ENCODE results near the gene TTF1. TPM values are rescaled to one million over a fixed set of nuclear protein-coding genes. Genes with fewer than 3 reads are reported as not detected.

TTF1 gene
- total RNA-seq, result 35.4 and 36.2 TPM in 2 replicates

- peak within 1 kb of the TSS; percentile 93 for H3K27ac Mint-ChIP-seq
- intact Hi-C loops (cut with micrococcal nuclease), result loop anchor here (1.0 to 5.0 kb wide), 2 partner anchors 51 to 266 kb away; partner anchors contain the start of gene GTF3C4
- H3K36me3 Mint-ChIP-seq (ENCODE audit: low read depth), result peaks cover 33% of the 10 kb centered on the region
- no peaks in the 10 kb centered on the region for H3K9me3 Mint-ChIP-seq
- peak within 1 kb of the TSS; percentile 80 for H3K4me3 Mint-ChIP-seq (ENCODE audit: low read depth)
- H3K27me3 Mint-ChIP-seq (ENCODE audit: low read depth), result peaks cover 20% of the 10 kb centered on the region
- peak; percentile 91 for DNase-seq (ENCODE audit: low spot score)
- peaks cover 38% of the 10 kb centered on the region for H3K4me1 Mint-ChIP-seq (ENCODE audit: low read depth)
Measured at GRCh38 chr9:132406554-132407122, at the start of gene TTF1. Gene TTF1 (minus strand): TSS chr9:132406840. CDS start chr9:132402821, 4,019 bp downstream.

GRCh38 chr9:132456241-132456640, 49.6 kb upstream of the TTF1 start:
- Mint-ChIP-seq H3K4me1 (ENCODE audit: low read depth) (peaks cover 2% of the 10 kb centered on the region), H3K36me3 (ENCODE audit: low read depth) (no peaks in the 10 kb centered on the region)
- intact Hi-C loops (cut with micrococcal nuclease), result no loop called here

GRCh38 chr9:132451276-132451675, 44.6 kb upstream of the TTF1 start:
- intact Hi-C loops (cut with micrococcal nuclease), result no loop called here
- no peak for DNase-seq (ENCODE audit: low spot score)
- peaks cover 4% of the 10 kb centered on the region for H3K27me3 Mint-ChIP-seq (ENCODE audit: low read depth)
- H3K4me3 Mint-ChIP-seq (ENCODE audit: low read depth), result no peak overlapping the region
- no peak overlapping the region for H3K27ac Mint-ChIP-seq
- H3K9me3 Mint-ChIP-seq, result no peaks in the 10 kb centered on the region
- H3K36me3 Mint-ChIP-seq (ENCODE audit: low read depth), result no peaks in the 10 kb centered on the region
- H3K4me1 Mint-ChIP-seq (ENCODE audit: low read depth), result peaks cover 4% of the 10 kb centered on the region

More at GRCh38 chr9:132456241-132456640, 49.6 kb upstream of the TTF1 start:
- no peak for DNase-seq (ENCODE audit: low spot score)
- Mint-ChIP-seq H3K9me3 (no peaks in the 10 kb centered on the region), H3K27me3 (ENCODE audit: low read depth) (peaks cover 5% of the 10 kb centered on the region), H3K27ac (no peak overlapping the region), H3K4me3 (ENCODE audit: low read depth) (no peak overlapping the region)

- Mint-ChIP-seq H3K27ac (no peak overlapping the region), H3K4me3 (ENCODE audit: low read depth) (no peak overlapping the region), H3K27me3 (ENCODE audit: low read depth) (peaks cover 4% of the 10 kb centered on the region), H3K9me3 (no peaks in the 10 kb centered on the region), H3K36me3 (ENCODE audit: low read depth) (no peaks in the 10 kb centered on the region), H3K4me1 (ENCODE audit: low read depth) (peaks cover 4% of the 10 kb centered on the region)
- intact Hi-C loops (cut with micrococcal nuclease), result no loop called here
- no peak for DNase-seq (ENCODE audit: low spot score)
Measured at GRCh38 chr9:132447902-132448301, 41.3 kb upstream of the TTF1 start.

GRCh38 chr9:132447346-132447745, 40.7 kb upstream of the TTF1 start:
- peaks cover 4% of the 10 kb centered on the region for H3K4me1 Mint-ChIP-seq (ENCODE audit: low read depth)
- DNase-seq (ENCODE audit: low spot score), result no peak
- H3K27me3 Mint-ChIP-seq (ENCODE audit: low read depth), result peaks cover 8% of the 10 kb centered on the region
- no peak overlapping the region for H3K27ac Mint-ChIP-seq
- no peak overlapping the region for H3K4me3 Mint-ChIP-seq (ENCODE audit: low read depth)
- H3K9me3 Mint-ChIP-seq, result no peaks in the 10 kb centered on the region
- intact Hi-C loops (cut with micrococcal nuclease), result no loop called here
- no peaks in the 10 kb centered on the region for H3K36me3 Mint-ChIP-seq (ENCODE audit: low read depth)

GRCh38 chr9:132446887-132447286, 40.2 kb upstream of the TTF1 start:
- no peak overlapping the region for H3K4me3 Mint-ChIP-seq (ENCODE audit: low read depth)
- no peak overlapping the region for H3K27ac Mint-ChIP-seq
- no peaks in the 10 kb centered on the region for H3K9me3 Mint-ChIP-seq
- intact Hi-C loops (cut with micrococcal nuclease), result no loop called here
- H3K36me3 Mint-ChIP-seq (ENCODE audit: low read depth), result no peaks in the 10 kb centered on the region
- H3K4me1 Mint-ChIP-seq (ENCODE audit: low read depth), result peaks cover 4% of the 10 kb centered on the region
- peaks cover 10% of the 10 kb centered on the region for H3K27me3 Mint-ChIP-seq (ENCODE audit: low read depth)
- DNase-seq (ENCODE audit: low spot score), result no peak

GRCh38 chr9:132443951-132444607, 37.4 kb upstream of the TTF1 start:
- no peak for DNase-seq (ENCODE audit: low spot score)
- Mint-ChIP-seq H3K4me3 (ENCODE audit: low read depth) (no peak overlapping the region), H3K9me3 (no peaks in the 10 kb centered on the region), H3K36me3 (ENCODE audit: low read depth) (no peaks in the 10 kb centered on the region), H3K4me1 (ENCODE audit: low read depth) (no peaks in the 10 kb centered on the region), H3K27me3 (ENCODE audit: low read depth) (peaks cover 15% of the 10 kb centered on the region), H3K27ac (no peak overlapping the region)
- intact Hi-C loops (cut with micrococcal nuclease), result no loop called here

- Mint-ChIP-seq H3K9me3 (no peaks in the 10 kb centered on the region), H3K4me1 (ENCODE audit: low read depth) (no peaks in the 10 kb centered on the region), H3K4me3 (ENCODE audit: low read depth) (no peak overlapping the region), H3K27me3 (ENCODE audit: low read depth) (peaks cover 20% of the 10 kb centered on the region), H3K27ac (no peak overlapping the region), H3K36me3 (ENCODE audit: low read depth) (no peaks in the 10 kb centered on the region)
- no peak for DNase-seq (ENCODE audit: low spot score)
- intact Hi-C loops (cut with micrococcal nuclease), result no loop called here
Measured at GRCh38 chr9:132441404-132441803, 34.8 kb upstream of the TTF1 start.

GRCh38 chr9:132440735-132441134, 34.1 kb upstream of the TTF1 start:
- DNase-seq (ENCODE audit: low spot score), result no peak
- H3K27me3 Mint-ChIP-seq (ENCODE audit: low read depth), result peaks cover 24% of the 10 kb centered on the region
- H3K9me3 Mint-ChIP-seq, result no peaks in the 10 kb centered on the region
- H3K36me3 Mint-ChIP-seq (ENCODE audit: low read depth), result no peaks in the 10 kb centered on the region
- H3K4me1 Mint-ChIP-seq (ENCODE audit: low read depth), result no peaks in the 10 kb centered on the region
- intact Hi-C loops (cut with micrococcal nuclease), result no loop called here
- no peak overlapping the region for H3K27ac Mint-ChIP-seq
- no peak overlapping the region for H3K4me3 Mint-ChIP-seq (ENCODE audit: low read depth)

GRCh38 chr9:132439153-132439552, 32.5 kb upstream of the TTF1 start:
- Mint-ChIP-seq H3K27me3 (ENCODE audit: low read depth) (peaks cover 26% of the 10 kb centered on the region), H3K4me1 (ENCODE audit: low read depth) (no peaks in the 10 kb centered on the region), H3K9me3 (no peaks in the 10 kb centered on the region), H3K4me3 (ENCODE audit: low read depth) (no peak overlapping the region), H3K27ac (no peak overlapping the region), H3K36me3 (ENCODE audit: low read depth) (no peaks in the 10 kb centered on the region)
- intact Hi-C loops (cut with micrococcal nuclease), result no loop called here
- no peak for DNase-seq (ENCODE audit: low spot score)

- Mint-ChIP-seq H3K9me3 (no peaks in the 10 kb centered on the region), H3K4me3 (ENCODE audit: low read depth) (no peak overlapping the region), H3K27me3 (ENCODE audit: low read depth) (peaks cover 29% of the 10 kb centered on the region), H3K36me3 (ENCODE audit: low read depth) (no peaks in the 10 kb centered on the region), H3K27ac (no peak overlapping the region), H3K4me1 (ENCODE audit: low read depth) (no peaks in the 10 kb centered on the region)
- no peak for DNase-seq (ENCODE audit: low spot score)
- intact Hi-C loops (cut with micrococcal nuclease), result no loop called here
Measured at GRCh38 chr9:132434881-132435280, 28.2 kb upstream of the TTF1 start.

GRCh38 chr9:132430998-132431397, 24.4 kb upstream of the TTF1 start:
- Mint-ChIP-seq H3K9me3 (no peaks in the 10 kb centered on the region), H3K27ac (no peak overlapping the region), H3K4me1 (ENCODE audit: low read depth) (no peaks in the 10 kb centered on the region), H3K27me3 (ENCODE audit: low read depth) (peaks cover 38% of the 10 kb centered on the region), H3K4me3 (ENCODE audit: low read depth) (no peak overlapping the region), H3K36me3 (ENCODE audit: low read depth) (no peaks in the 10 kb centered on the region)
- intact Hi-C loops (cut with micrococcal nuclease), result no loop called here
- DNase-seq (ENCODE audit: low spot score), result no peak

GRCh38 chr9:132426639-132427414, 20.2 kb upstream of the TTF1 start:
- no peaks in the 10 kb centered on the region for H3K9me3 Mint-ChIP-seq
- H3K4me3 Mint-ChIP-seq (ENCODE audit: low read depth), result no peak overlapping the region
- DNase-seq (ENCODE audit: low spot score), result no peak
- H3K4me1 Mint-ChIP-seq (ENCODE audit: low read depth), result no peaks in the 10 kb centered on the region
- no peak overlapping the region for H3K27ac Mint-ChIP-seq
- H3K36me3 Mint-ChIP-seq (ENCODE audit: low read depth), result no peaks in the 10 kb centered on the region
- intact Hi-C loops (cut with micrococcal nuclease), result no loop called here
- peaks cover 60% of the 10 kb centered on the region for H3K27me3 Mint-ChIP-seq (ENCODE audit: low read depth)
